Upper lobe of left lung (tissue), 4 donors: ENCODE results near the gene PAX7.

ENCODE experiments used
- CTCF ChIP-seq, 6 experiments: fragments of 450-650 bp in 4 of 6; fragments of 200-600 bp in 2 of 6; sonication (generic) in 2 of 6; IDR thresholded peaks; one replicate each; pipeline ENCODE4 v1.5.1; 2016 to 2019; ENCODE audit warnings: antibody characterized with exemption in 6 of 6
- EP300 ChIP-seq, 4 donors: sonication (generic); formaldehyde crosslinking; IDR thresholded peaks; one replicate each; pipeline ENCODE4 v1.5.1; 2017; ENCODE audit warnings: antibody characterized with exemption in 4 of 4, control low read depth in 2 of 4
- POLR2AphosphoS5 ChIP-seq, 2 donors: sonication (generic); formaldehyde crosslinking; IDR thresholded peaks; one replicate each; pipeline ENCODE4 v1.5.1; 2017; ENCODE audit warnings: antibody characterized with exemption in 2 of 2

GRCh38 chr1:18637962-18638834 is 7.6 kb downstream of the PAX7 start:
- no peak for TF ChIP-seq CTCF (IDR thresholded peaks at IDR 0.05)
- TF ChIP-seq EP300 (IDR thresholded peaks at IDR 0.05) = no peak
- no peak for TF ChIP-seq POLR2AphosphoS5 (IDR thresholded peaks at IDR 0.05)
